HCT116 (cell line): Measurements from ENCODE around the gene EIF4E1B. TPM values are rescaled to one million over a fixed set of nuclear protein-coding genes. Genes with fewer than 3 reads are reported as not detected.

Experiments
- ATAC-seq: fragments of 200-7000 bp; cut with Tn5 transposase; 2 replicates; pipeline ENCODE4 v1.9.1; 2020; ENCODE audit warnings: mild to moderate bottlenecking, moderate library complexity
- BruUV-seq: library from RNA; stranded (reverse); fragments of 400-500 nt; replicated peaks from 2 replicates; lab custom pipeline; 2021; lab: Mats Ljungman, UMichigan
- CTCF ChIA-PET: fragments of 300-600 bp; sonication (Branson Sonifier 250); formaldehyde crosslinking; loops from one replicate; lab custom pipeline; 2021; ENCODE audit warnings: antibody characterized with exemption; lab: Charles Lee
- POLR2A ChIA-PET: fragments of 300-600, 350-600 bp; sonication (Branson Sonifier 250); formaldehyde crosslinking; loops from one replicate; lab custom pipeline; 2021; ENCODE audit warnings: antibody characterized with exemption; lab: Charles Lee
- RAD21 ChIA-PET, 2 experiments: fragments of 300-600 bp; sonication (Branson Sonifier 250); formaldehyde crosslinking; loops; one replicate each; lab custom pipeline; 2023; ENCODE audit warnings: low total read pairs in 2 of 2; ENCODE audit not compliant: uncharacterized antibody in 2 of 2, unreplicated experiment in 2 of 2, low non-redundant PET in 1 of 2; lab: Charles Lee
- DNase-seq: peaks from one replicate; pipeline ENCODE4 v3.0.0-alpha.2; 2010; ENCODE audit warnings: low read depth, low spot score
- H2AFZ ChIP-seq: fragments of 200-600 bp; shearing (Covaris generic), sonication (generic); 2 replicates; pipeline ENCODE4 v1.6.1; 2017; ENCODE audit warnings: low read depth, mixed run types, mixed read lengths, antibody characterized with exemption, low read length; ENCODE audit not compliant: poor library complexity, severe bottlenecking
- H3K27ac ChIP-seq: 2 replicates; pipeline ENCODE4 v1.5.1; 2012; ENCODE audit warnings: low read depth, low read length
- H3K27me3 ChIP-seq: fragments of 200-600 bp; sonication (generic); 2 replicates; pipeline ENCODE4 v1.6.1; 2016; ENCODE audit warnings: mixed run types, low read length, mixed read lengths; ENCODE audit not compliant: insufficient read depth
- H3K36me3 ChIP-seq, 2 experiments: fragments of 200-500 bp in 1 of 2; fragments of 200-600 bp in 1 of 2; sonication (Bioruptor generic) in 1 of 2; sonication (generic) in 1 of 2; 2 replicates each; pipeline versions ENCODE4 v1.5.1 to v1.6.1; 2014 to 2016; ENCODE audit warnings: low read length in 2 of 2, inconsistent platforms in 1 of 2, mixed read lengths in 1 of 2, mixed run types in 1 of 2; ENCODE audit not compliant: insufficient read depth in 2 of 2, control insufficient read depth in 1 of 2
- H3K4me1 ChIP-seq, 2 experiments: fragments of 200-600 bp in 1 of 2; sonication (generic) in 1 of 2; 2 replicates each; pipeline versions ENCODE4 v1.5.1 to v1.6.1; 2012 to 2017; ENCODE audit warnings: low read length in 2 of 2, inconsistent platforms in 1 of 2, mild to moderate bottlenecking in 1 of 2, mixed read lengths in 1 of 2, mixed run types in 1 of 2, moderate library complexity in 1 of 2; ENCODE audit not compliant: insufficient read depth in 2 of 2, control insufficient read depth in 1 of 2
- H3K4me2 ChIP-seq: fragments of 200-600 bp; sonication (generic); 2 replicates; pipeline ENCODE4 v1.6.1; 2017; ENCODE audit warnings: mixed run types, low read length, mixed read lengths
- H3K4me3 ChIP-seq, 2 experiments: fragments of 200-600 bp in 1 of 2; sonication (generic) in 1 of 2; replicated peaks in 1 of 2; 2 replicates each; pipeline ENCODE4 v1.5.1; 2011 to 2016; ENCODE audit warnings: low read length in 2 of 2, control low read depth in 1 of 2, low read depth in 1 of 2, mild to moderate bottlenecking in 1 of 2, mixed read lengths in 1 of 2, mixed run types in 1 of 2
- H3K79me2 ChIP-seq: fragments of 200-600 bp; sonication (generic); 2 replicates; pipeline ENCODE4 v1.6.1; 2017; ENCODE audit warnings: mild to moderate bottlenecking, mixed run types, low read length, moderate library complexity, mixed read lengths; ENCODE audit not compliant: insufficient read depth
- H3K9ac ChIP-seq: fragments of 200-600 bp; sonication (generic); 2 replicates; pipeline ENCODE4 v1.6.1; 2016; ENCODE audit warnings: low read length, mixed read lengths
- H3K9me2 ChIP-seq: fragments of 200-600 bp; sonication (generic), shearing (Covaris generic); 2 replicates; pipeline ENCODE4 v1.6.1; 2017; ENCODE audit warnings: mixed run types, mild to moderate bottlenecking, moderate library complexity; ENCODE audit not compliant: insufficient read depth
- H3K9me3 ChIP-seq, 2 experiments: fragments of 200-500 bp in 1 of 2; fragments of 200-600 bp in 1 of 2; sonication (Bioruptor generic) in 1 of 2; sonication (generic) in 1 of 2; 2 replicates each; pipeline ENCODE4 v1.6.1; 2014 to 2017; ENCODE audit warnings: low read length in 2 of 2, mixed read lengths in 2 of 2, inconsistent platforms in 1 of 2, low read depth in 1 of 2, mild to moderate bottlenecking in 1 of 2, mixed run types in 1 of 2, moderate library complexity in 1 of 2; ENCODE audit not compliant: control insufficient read depth in 1 of 2, insufficient read depth in 1 of 2
- H4K20me1 ChIP-seq: fragments of 200-600 bp; sonication (generic), shearing (Covaris generic); 2 replicates; pipeline ENCODE4 v1.6.1; 2017; ENCODE audit warnings: mixed run types, mild to moderate bottlenecking, moderate library complexity; ENCODE audit not compliant: insufficient read depth
- CEBPB ChIP-seq: IDR thresholded peaks from 2 replicates; pipeline ENCODE4 v1.6.1; 2012; ENCODE audit warnings: low read depth
- CTCF ChIP-seq, 3 experiments: fragments of 200-600 bp in 1 of 3; sonication (generic) in 1 of 3; IDR thresholded peaks in 2 of 3; conservative IDR thresholded peaks in 1 of 3; 2 replicates each; pipeline ENCODE4 v1.5.1; 2012 to 2017; ENCODE audit warnings: low read depth in 2 of 3, low read length in 2 of 3, antibody characterized with exemption in 1 of 3, borderline replicate concordance in 1 of 3, control low read depth in 1 of 3, mild to moderate bottlenecking in 1 of 3, mixed read lengths in 1 of 3, mixed run types in 1 of 3, moderate library complexity in 1 of 3; ENCODE audit not compliant: insufficient read depth in 1 of 3
- EGR1 ChIP-seq: IDR thresholded peaks from 2 replicates; pipeline ENCODE4 v1.6.1; 2012; ENCODE audit warnings: low read depth
- JUND ChIP-seq: IDR thresholded peaks from 2 replicates; pipeline ENCODE4 v1.6.1; 2012
- POLR2A ChIP-seq: IDR thresholded peaks from 2 replicates; pipeline ENCODE4 v1.7.0; 2011; ENCODE audit warnings: borderline replicate concordance; ENCODE audit not compliant: insufficient read depth, insufficient read length; ENCODE audit errors: extremely low read depth
- SRF ChIP-seq: IDR thresholded peaks from 2 replicates; pipeline ENCODE4 v1.6.1; 2012; ENCODE audit warnings: low read depth
- ZNF274 ChIP-seq: fragments of 200-500 bp; sonication (Bioruptor generic); IDR thresholded peaks from 2 replicates; pipeline ENCODE4 v1.6.1; 2014; ENCODE audit warnings: mild to moderate bottlenecking, low read depth, low read length, inconsistent platforms
- intact Hi-C: fragments of 100-400 bp; cut with micrococcal nuclease; formaldehyde crosslinking; loops from 2 replicates; pipeline ENCODE4 v1.10.0; 2022
- total RNA-seq: library from RNA; stranded (reverse); gene quantifications from one replicate; pipeline ENCODE4 v1.2.1, GENCODE V29; 2021; ENCODE audit not compliant: unreplicated experiment
- TF ChIP-seq, protein P1 (sequence below): IDR thresholded peaks from 2 replicates; pipeline ENCODE4 v1.6.1; 2012

EIF4E1B gene
- total RNA-seq, 1 experiment from 2014 or later = 0.07 TPM

GRCh38 chr5:176642675-176643490 is 12.4 kb downstream of the EIF4E1B start:
- ChIA-PET RAD21 (no interaction called here), POLR2A (no interaction called here), CTCF (interaction anchor here (1.1 kb wide), 1 partner anchor 18 kb away, joined by 3 read pairs; no protein-coding TSS in a partner anchor)
- Histone ChIP-seq H3K27me3 (no peaks in the 10 kb centered on the region), H3K4me1 (peaks cover 11 to 32% of the 10 kb centered on the region in 2 experiments), H2AFZ (no peak overlapping the region), H3K9me3 (no peaks in the 10 kb centered on the region), H3K4me2 (no peak overlapping the region), H3K36me3 (no peaks in the 10 kb centered on the region), H3K27ac (no peak overlapping the region), H4K20me1 (no peaks in the 10 kb centered on the region), H3K9ac (no peak overlapping the region), H3K9me2 (no peaks in the 10 kb centered on the region), H3K4me3 (no peak overlapping the region), H3K79me2 (peaks cover under 1% of the 10 kb centered on the region; the same call in 1 of the 2 replicates)
- DNase-seq (no peak), ATAC-seq (no peak)
- intact Hi-C loops = no loop called here
- BruUV-seq = no TSS peak
- TF ChIP-seq, protein P1, sequence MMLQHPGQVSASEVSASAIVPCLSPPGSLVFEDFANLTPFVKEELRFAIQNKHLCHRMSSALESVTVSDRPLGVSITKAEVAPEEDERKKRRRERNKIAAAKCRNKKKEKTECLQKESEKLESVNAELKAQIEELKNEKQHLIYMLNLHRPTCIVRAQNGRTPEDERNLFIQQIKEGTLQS = no peak
- TF ChIP-seq SRF = no peak
- TF ChIP-seq ZNF274 = no peak
- no peak for TF ChIP-seq CEBPB
- no peak for TF ChIP-seq JUND
- no peak for TF ChIP-seq EGR1
- no peak for TF ChIP-seq CTCF (IDR thresholded peaks at IDR 0.05 in 2 of 3, conservative IDR thresholded peaks at IDR 0.05 in 1 of 3; ENCODE audit: borderline replicate concordance in 1 of 3, insufficient read depth in 1 of 3, low read depth in 2 of 3, low read length in 2 of 3)
- no peak for TF ChIP-seq POLR2A
